ENCODE measurements around the gene IRF2BPL.

Gene IRF2BPL

GRCh38 chr14:77036484-77037214, 8.1 kb upstream of the IRF2BPL start:
- in situ Hi-C loops (cut with HindIII; ENCODE audit: low sequenced_read_pairs): no loop called here
- no peak for DNase-seq (ENCODE audit: low read depth)
- no peak overlapping the region for H3K4me3 ChIP-seq (ENCODE audit: low read depth, low read length)
- TF ChIP-seq CTCF (IDR thresholded peaks at IDR 0.05; ENCODE audit: low read depth, low read length, missing control alignments): no peak

GRCh38 chr14:77035267-77035666, 6.8 kb upstream of the IRF2BPL start:
- no peak overlapping the region for H3K4me3 ChIP-seq (ENCODE audit: low read depth, low read length)
- DNase-seq (ENCODE audit: low read depth): no peak
- no peak for TF ChIP-seq CTCF (IDR thresholded peaks at IDR 0.05; ENCODE audit: low read depth, low read length, missing control alignments)
- in situ Hi-C loops (cut with HindIII; ENCODE audit: low sequenced_read_pairs): no loop called here

DNA sequence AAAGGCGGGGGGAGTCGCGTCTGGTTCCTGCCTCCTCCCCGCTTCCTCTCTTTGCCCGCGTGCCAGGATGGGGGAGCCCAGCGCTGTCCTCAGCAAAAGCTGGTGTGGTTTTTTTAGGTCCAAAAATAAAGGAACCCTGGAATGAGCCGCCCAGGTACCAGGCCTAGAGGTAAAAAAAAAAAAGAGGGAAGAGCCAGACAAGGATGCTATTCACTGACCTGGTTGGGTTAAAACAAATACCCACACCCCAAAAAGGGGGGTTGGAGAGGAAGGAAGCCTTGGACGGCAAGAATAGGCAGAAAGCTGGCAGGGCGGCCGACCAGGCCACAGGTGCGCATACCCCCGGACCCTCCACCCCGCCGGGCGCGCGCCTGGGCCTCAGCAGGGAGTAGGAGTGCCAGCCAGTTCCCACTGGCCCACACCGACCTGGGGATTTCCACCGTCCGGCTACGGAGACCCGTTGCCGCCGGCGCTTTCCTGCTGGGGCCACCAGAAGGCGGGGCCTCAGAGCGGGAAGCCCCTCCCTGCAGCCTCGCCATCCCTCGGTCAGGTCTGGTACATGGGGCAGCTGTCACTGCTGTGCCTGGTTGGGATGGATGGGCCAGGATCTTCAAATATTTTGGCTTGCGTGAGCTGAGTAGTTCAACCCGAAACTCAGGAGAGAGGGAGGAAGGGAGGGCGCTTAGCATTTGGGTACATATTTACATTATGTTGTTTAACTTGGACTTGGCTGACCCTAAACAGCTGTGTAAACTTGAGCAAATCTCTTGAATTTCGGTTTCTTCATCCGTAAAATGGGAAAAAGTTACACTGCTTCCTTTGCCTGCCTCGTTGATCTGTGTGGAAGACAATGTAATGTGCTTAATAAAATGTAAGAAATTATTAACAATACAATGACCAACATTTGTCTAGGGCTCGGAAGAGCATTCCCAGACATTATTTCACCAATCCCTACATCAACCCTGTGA, 5.4 kb upstream of the IRF2BPL start:
- no peak for TF ChIP-seq CTCF (IDR thresholded peaks at IDR 0.05; ENCODE audit: low read depth, low read length, missing control alignments)
- no peak for DNase-seq (ENCODE audit: low read depth)
- in situ Hi-C loops (cut with HindIII; ENCODE audit: low sequenced_read_pairs): no loop called here
- peak overlapping the region; percentile 43 for H3K4me3 ChIP-seq (ENCODE audit: low read depth, low read length)

DNA sequence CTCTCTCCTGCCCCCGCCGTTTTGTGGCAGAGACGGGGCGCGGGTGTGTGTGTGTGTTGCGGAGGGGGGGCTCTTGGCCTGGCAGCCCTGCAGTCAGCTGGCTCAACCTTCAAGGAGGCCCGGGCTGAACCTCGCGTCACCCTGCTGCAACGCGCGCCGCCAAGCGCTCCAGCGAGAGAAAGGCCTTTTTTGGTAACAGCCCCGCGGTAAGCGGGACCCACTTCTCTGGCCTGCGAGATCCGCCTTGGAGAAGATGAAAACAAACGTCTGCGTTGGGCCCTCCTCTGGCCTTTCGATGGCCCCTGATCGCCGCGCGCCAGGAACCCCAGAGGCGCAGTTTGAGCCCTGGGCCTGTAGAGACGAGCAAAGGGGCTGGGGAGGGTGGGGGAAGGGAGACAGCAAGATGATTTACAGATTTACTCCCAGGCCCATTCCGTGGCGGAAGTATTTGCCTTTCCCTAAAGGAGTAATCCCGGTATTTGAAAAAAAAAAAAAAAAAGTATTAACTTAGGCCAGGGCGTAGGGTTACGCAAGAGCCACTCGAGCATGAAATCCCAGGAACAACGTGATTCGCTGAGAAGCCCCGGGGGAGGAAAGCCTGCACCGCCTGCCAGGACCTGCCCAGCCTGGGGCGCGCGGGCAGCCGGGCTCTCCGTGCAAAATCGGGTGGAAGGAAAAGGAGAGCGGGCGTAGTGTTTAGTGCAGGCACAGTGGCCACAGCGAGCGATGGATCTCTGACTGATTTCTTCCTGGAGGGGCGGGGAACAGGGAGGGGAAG, 4.5 kb upstream of the IRF2BPL start:
- peak; percentile 11 for TF ChIP-seq CTCF (IDR thresholded peaks at IDR 0.05; ENCODE audit: low read depth, low read length, missing control alignments)
- peak; percentile 94 for DNase-seq (ENCODE audit: low read depth)
- in situ Hi-C loops (cut with HindIII; ENCODE audit: low sequenced_read_pairs): no loop called here
- H3K4me3 ChIP-seq (ENCODE audit: low read depth, low read length): peak overlapping the region; percentile 43

DNA sequence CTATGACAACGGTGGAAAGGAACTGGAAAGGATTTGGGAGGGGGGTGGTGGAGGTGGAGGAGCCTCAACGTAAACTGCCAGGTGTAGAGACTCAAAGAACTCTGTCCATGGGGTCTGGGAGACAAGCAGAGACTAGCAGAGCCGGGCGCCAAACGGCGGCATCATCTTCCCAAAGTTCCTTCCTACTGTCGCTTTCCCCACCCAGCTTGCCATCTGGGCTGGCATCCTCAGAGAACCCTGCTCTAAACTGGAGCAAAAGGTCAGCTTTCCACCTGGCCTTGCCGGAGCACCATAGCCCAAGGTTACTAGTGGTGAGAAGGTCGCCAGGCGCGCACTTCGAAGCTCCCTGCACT, 4.0 kb upstream of the IRF2BPL start:
- no peak for DNase-seq (ENCODE audit: low read depth)
- TF ChIP-seq CTCF (IDR thresholded peaks at IDR 0.05; ENCODE audit: low read depth, low read length, missing control alignments): no peak
- in situ Hi-C loops (cut with HindIII; ENCODE audit: low sequenced_read_pairs): no loop called here
- H3K4me3 ChIP-seq (ENCODE audit: low read depth, low read length): no peak overlapping the region

All from astrocyte of the cerebellum (primary cell).